Measurements from ENCODE around the gene SEMA5A.

SEMA5A gene

DNA sequence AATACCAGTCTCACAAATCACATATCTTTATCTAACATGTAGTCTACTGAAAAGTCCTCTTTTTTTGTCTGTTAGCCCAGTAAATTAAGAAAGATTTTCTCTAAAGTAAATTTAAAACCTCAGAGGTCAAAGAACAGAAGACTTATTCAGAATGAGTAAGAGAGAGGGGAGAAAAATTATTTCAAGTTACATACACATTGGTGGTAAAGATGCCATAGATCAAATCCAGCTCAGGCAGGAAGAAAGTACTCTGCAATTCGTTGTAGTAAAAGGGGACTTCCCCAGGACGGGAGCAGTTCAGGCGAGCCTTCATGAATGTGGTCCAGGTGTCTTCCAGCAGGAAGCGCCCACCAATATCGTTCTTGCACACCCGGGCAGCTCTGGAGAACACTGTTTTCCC lies 344.1 kb downstream of the SEMA5A start:
- intact Hi-C loops (cut with micrococcal nuclease): no loop called here
- Mint-ChIP-seq H3K36me3 (ENCODE audit: low read depth) (no peaks in the 10 kb centered on the region), H3K9me3 (no peaks in the 10 kb centered on the region), H3K27me3 (no peaks in the 10 kb centered on the region), H3K4me1 (ENCODE audit: low read depth) (no peaks in the 10 kb centered on the region), H3K27ac (no peak overlapping the region), H3K4me3 (no peak overlapping the region)

- no peaks in the 10 kb centered on the region for H3K36me3 Mint-ChIP-seq (ENCODE audit: low read depth)
- intact Hi-C loops (cut with micrococcal nuclease): no loop called here
- no peaks in the 10 kb centered on the region for H3K9me3 Mint-ChIP-seq
- no peaks in the 10 kb centered on the region for H3K4me1 Mint-ChIP-seq (ENCODE audit: low read depth)
- H3K4me3 Mint-ChIP-seq: no peak overlapping the region
- H3K27ac Mint-ChIP-seq: no peak overlapping the region
- H3K27me3 Mint-ChIP-seq: no peaks in the 10 kb centered on the region
Measured at GRCh38 chr5:9201011-9201410, 344.9 kb downstream of the SEMA5A start.

DNA sequence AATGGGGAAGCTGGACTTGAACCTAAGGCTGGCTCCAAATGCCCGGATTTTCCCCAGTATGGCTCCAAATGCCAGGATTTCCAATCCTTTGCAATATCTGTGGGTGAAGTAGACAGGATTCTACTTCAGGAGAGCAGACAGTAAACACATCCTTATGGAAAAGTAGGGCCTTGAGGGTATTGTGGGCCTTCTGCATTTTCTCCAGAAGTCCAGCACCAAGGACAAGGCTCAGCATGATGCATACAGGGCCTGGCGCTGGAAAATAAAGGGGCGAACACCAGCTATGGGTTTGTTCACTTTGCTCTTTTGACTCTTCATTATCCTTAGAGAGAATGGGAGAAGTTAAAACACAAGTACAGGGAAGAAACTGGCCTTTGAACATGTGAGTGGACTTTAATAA lies 347.5 kb downstream of the SEMA5A start:
- Mint-ChIP-seq H3K27ac (no peak overlapping the region), H3K4me3 (no peak overlapping the region), H3K27me3 (no peaks in the 10 kb centered on the region), H3K4me1 (ENCODE audit: low read depth) (no peaks in the 10 kb centered on the region), H3K36me3 (ENCODE audit: low read depth) (no peaks in the 10 kb centered on the region), H3K9me3 (no peaks in the 10 kb centered on the region)
- intact Hi-C loops (cut with micrococcal nuclease): no loop called here

DNA sequence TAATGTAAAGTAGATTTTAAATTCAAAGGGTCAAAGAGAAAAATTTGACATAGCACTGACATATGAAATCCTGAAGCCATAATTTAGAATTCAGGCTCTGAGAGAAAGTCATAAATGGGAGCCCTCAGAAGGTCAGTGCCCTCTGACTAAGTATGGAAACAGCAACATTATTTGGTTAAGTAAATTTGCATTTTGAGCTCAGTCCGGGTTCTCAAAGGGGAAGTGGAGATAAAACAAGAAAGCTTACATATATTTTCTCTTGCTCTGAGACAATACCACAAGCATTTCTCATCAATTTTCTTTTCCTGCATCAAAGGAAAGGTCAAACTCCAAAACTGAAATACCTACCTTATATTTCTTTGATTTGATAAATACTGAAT lies 348.0 kb downstream of the SEMA5A start:
- H3K9me3 Mint-ChIP-seq: no peaks in the 10 kb centered on the region
- no peak overlapping the region for H3K27ac Mint-ChIP-seq
- no peaks in the 10 kb centered on the region for H3K36me3 Mint-ChIP-seq (ENCODE audit: low read depth)
- H3K27me3 Mint-ChIP-seq: no peaks in the 10 kb centered on the region
- no peaks in the 10 kb centered on the region for H3K4me1 Mint-ChIP-seq (ENCODE audit: low read depth)
- intact Hi-C loops (cut with micrococcal nuclease): no loop called here
- H3K4me3 Mint-ChIP-seq: no peak overlapping the region

DNA sequence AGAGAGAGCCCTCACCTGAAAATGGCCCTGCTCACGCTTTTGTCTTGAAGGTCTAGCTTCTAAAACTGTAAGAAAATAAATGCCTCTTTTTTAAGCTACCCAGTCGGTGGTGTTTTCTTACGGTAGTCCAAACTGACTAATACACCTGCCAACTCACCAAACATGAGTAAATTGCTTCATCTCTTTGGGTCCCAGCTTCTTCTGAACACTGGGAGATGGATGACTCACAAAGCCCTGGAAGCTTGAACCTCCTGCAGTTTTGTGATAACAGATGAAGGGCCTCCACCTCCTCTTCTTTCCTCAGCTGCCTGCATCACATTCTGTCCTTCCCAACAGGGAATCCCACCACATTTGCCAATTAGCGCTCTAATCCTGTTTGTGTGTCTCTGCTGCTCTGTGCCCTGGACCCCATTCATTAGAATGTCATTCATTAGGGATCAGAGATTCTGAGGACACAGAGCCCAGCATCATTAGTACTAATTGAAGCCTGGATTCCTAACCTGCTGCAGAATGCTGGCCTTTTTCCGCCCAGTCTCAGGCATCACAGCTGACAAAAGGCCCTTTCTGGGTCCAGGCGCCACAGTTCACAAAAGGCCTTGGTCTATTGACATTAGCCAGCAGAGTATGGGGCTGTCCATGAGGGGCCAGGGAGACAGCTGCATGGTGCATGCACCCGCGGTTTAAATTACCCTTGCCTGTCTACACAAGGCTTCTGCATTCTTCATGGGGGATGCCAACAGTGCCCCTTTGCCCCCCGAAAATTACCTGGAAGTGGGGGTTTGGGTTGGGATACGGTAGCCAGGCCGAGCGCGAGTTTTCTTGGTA lies 349.3 kb downstream of the SEMA5A start:
- no peak overlapping the region for H3K27ac Mint-ChIP-seq
- H3K36me3 Mint-ChIP-seq (ENCODE audit: low read depth): no peaks in the 10 kb centered on the region
- H3K4me1 Mint-ChIP-seq (ENCODE audit: low read depth): no peaks in the 10 kb centered on the region
- no peaks in the 10 kb centered on the region for H3K9me3 Mint-ChIP-seq
- intact Hi-C loops (cut with micrococcal nuclease): no loop called here
- H3K4me3 Mint-ChIP-seq: no peak overlapping the region
- H3K27me3 Mint-ChIP-seq: no peaks in the 10 kb centered on the region

- H3K27ac Mint-ChIP-seq: no peak overlapping the region
- intact Hi-C loops (cut with micrococcal nuclease): no loop called here
Measured at GRCh38 chr5:9194509-9194908, 351.4 kb downstream of the SEMA5A start.

GRCh38 chr5:9192266-9192665 lies 353.6 kb downstream of the SEMA5A start:
- Mint-ChIP-seq H3K4me3 (no peak overlapping the region), H3K27ac (no peak overlapping the region), H3K4me1 (ENCODE audit: low read depth) (no peaks in the 10 kb centered on the region), H3K9me3 (no peaks in the 10 kb centered on the region), H3K27me3 (no peaks in the 10 kb centered on the region), H3K36me3 (ENCODE audit: low read depth) (no peaks in the 10 kb centered on the region)
- intact Hi-C loops (cut with micrococcal nuclease): no loop called here

More at GRCh38 chr5:9194509-9194908, 351.4 kb downstream of the SEMA5A start:
- no peaks in the 10 kb centered on the region for H3K4me1 Mint-ChIP-seq (ENCODE audit: low read depth)
- no peaks in the 10 kb centered on the region for H3K36me3 Mint-ChIP-seq (ENCODE audit: low read depth)
- H3K27me3 Mint-ChIP-seq: no peaks in the 10 kb centered on the region
- no peaks in the 10 kb centered on the region for H3K9me3 Mint-ChIP-seq
- no peak overlapping the region for H3K4me3 Mint-ChIP-seq

DNA sequence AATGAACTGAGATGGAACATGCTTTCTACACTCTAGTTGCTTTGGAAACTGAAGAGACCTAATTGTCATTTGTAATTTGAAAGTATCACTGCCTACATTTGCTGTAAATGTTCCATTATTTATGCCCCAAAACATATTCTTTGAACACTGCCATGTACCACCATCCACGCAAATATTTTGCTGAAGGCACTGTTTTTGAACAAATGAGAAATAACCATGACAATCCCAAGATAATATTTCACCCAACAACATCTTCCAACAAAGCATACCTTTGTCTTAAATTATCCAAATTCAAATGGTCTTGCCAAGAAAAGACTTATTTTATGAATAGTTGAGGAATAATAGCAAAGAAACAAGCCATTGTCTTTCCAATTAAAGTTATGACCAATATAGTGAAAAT lies 356.2 kb downstream of the SEMA5A start:
- no peaks in the 10 kb centered on the region for H3K9me3 Mint-ChIP-seq
- H3K36me3 Mint-ChIP-seq (ENCODE audit: low read depth): no peaks in the 10 kb centered on the region
- no peaks in the 10 kb centered on the region for H3K4me1 Mint-ChIP-seq (ENCODE audit: low read depth)
- H3K27me3 Mint-ChIP-seq: no peaks in the 10 kb centered on the region
- no peak overlapping the region for H3K4me3 Mint-ChIP-seq
- intact Hi-C loops (cut with micrococcal nuclease): no loop called here
- no peak overlapping the region for H3K27ac Mint-ChIP-seq

DNA sequence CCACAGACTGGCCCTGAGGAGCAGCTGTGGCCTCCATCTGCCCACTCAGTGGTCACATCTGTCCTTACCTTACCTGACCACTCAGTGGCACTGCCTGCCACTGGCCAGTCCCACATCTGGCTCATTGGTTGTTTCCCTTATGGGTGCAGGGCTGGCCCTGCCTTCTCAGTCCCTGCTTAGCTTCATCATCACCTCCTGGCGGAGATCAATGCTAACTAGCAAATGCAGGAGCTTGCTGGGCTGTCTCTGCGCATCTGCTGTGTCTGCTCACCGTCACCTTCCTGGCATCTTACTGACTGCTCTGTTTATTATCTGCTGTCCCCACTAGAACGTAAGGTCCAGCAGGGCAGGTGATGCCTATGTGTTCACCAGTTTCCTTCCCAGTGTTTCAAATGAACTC lies 356.9 kb downstream of the SEMA5A start:
- Mint-ChIP-seq H3K27me3 (no peaks in the 10 kb centered on the region), H3K9me3 (no peaks in the 10 kb centered on the region), H3K27ac (no peak overlapping the region), H3K4me1 (ENCODE audit: low read depth) (no peaks in the 10 kb centered on the region), H3K4me3 (no peak overlapping the region), H3K36me3 (ENCODE audit: low read depth) (no peaks in the 10 kb centered on the region)
- intact Hi-C loops (cut with micrococcal nuclease): no loop called here

DNA sequence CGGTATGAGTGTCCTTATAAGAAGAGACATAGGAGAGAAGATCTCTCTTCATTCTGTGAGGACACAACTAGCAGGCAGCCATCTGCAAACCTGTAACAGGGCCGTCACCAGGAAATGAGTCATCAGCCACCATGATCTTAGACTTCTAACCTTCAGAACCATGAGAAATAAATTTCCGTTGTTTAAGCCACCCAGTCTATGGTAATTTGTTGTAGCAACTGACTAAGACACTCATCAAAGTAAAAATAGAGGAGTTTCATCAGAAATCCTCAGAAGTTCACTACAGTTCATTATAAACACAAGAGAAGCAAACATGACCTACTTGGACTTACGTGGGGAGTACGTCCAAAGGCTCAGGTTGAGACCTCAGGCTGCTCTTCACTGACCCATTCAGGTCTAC lies 357.7 kb downstream of the SEMA5A start:
- intact Hi-C loops (cut with micrococcal nuclease): no loop called here
- Mint-ChIP-seq H3K4me3 (no peak overlapping the region), H3K9me3 (no peaks in the 10 kb centered on the region), H3K27ac (no peak overlapping the region), H3K4me1 (ENCODE audit: low read depth) (no peaks in the 10 kb centered on the region), H3K27me3 (no peaks in the 10 kb centered on the region), H3K36me3 (ENCODE audit: low read depth) (no peaks in the 10 kb centered on the region)

- Mint-ChIP-seq H3K9me3 (no peaks in the 10 kb centered on the region), H3K27me3 (no peaks in the 10 kb centered on the region), H3K4me3 (no peak overlapping the region), H3K36me3 (ENCODE audit: low read depth) (no peaks in the 10 kb centered on the region), H3K4me1 (ENCODE audit: low read depth) (no peaks in the 10 kb centered on the region), H3K27ac (no peak overlapping the region)
- intact Hi-C loops (cut with micrococcal nuclease): no loop called here
Measured at GRCh38 chr5:9187614-9188013, 358.3 kb downstream of the SEMA5A start.

DNA sequence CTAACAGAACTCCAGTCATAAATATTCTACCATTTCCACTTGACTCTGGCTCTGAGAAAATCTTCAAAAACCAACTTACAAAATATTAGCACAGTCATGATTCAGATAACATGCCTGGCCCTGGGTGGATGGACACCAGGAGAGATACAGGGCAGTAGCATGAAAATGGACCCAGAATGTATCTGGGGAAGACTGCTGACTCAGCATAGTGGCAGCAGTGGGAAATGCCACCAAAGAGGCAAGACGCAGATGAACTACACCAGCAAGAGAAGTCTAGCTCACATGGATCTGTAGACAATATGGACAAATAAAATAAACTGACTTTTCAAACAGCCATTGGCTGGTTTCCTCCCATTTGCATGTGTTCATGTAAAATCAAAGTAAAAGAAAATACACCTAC lies 359.8 kb downstream of the SEMA5A start:
- Mint-ChIP-seq H3K4me3 (no peak overlapping the region), H3K9me3 (no peaks in the 10 kb centered on the region), H3K27me3 (no peaks in the 10 kb centered on the region), H3K27ac (no peak overlapping the region), H3K4me1 (ENCODE audit: low read depth) (no peaks in the 10 kb centered on the region), H3K36me3 (ENCODE audit: low read depth) (no peaks in the 10 kb centered on the region)
- intact Hi-C loops (cut with micrococcal nuclease): no loop called here

DNA sequence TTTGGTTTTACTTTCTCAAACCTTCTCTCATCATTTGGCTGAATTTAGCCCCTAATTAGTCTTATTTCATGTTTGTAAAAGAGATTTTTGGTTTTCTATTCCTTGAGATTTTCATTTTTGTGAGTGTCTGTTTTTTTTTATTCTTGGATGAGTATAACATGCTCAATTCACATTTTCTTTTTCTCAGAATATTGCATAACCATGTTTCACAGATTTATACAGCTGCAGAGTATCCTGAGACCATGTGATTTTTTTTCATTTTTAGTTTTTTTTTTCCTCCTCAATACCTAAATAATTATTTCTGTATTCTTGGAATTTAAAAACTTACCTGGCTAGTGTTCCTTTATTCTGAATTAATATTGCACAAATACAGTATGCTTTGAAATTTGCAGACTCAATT lies 361.9 kb downstream of the SEMA5A start:
- Mint-ChIP-seq H3K9me3 (no peaks in the 10 kb centered on the region), H3K4me1 (ENCODE audit: low read depth) (no peaks in the 10 kb centered on the region), H3K36me3 (ENCODE audit: low read depth) (no peaks in the 10 kb centered on the region), H3K4me3 (no peak overlapping the region), H3K27me3 (no peaks in the 10 kb centered on the region), H3K27ac (no peak overlapping the region)
- intact Hi-C loops (cut with micrococcal nuclease): no loop called here

- Mint-ChIP-seq H3K9me3 (no peaks in the 10 kb centered on the region), H3K27me3 (no peaks in the 10 kb centered on the region), H3K4me1 (ENCODE audit: low read depth) (no peaks in the 10 kb centered on the region), H3K27ac (no peak overlapping the region), H3K4me3 (no peak overlapping the region), H3K36me3 (ENCODE audit: low read depth) (no peaks in the 10 kb centered on the region)
- intact Hi-C loops (cut with micrococcal nuclease): no loop called here
Measured at GRCh38 chr5:9182899-9183695, 362.8 kb downstream of the SEMA5A start.

All from dendritic cell treated with granulocyte-macrophage colony-stimulating factor and Interleukin-4, amounts not matched to agents 40 ng/mL and 50 ng/mL, for 4 days (primary cell).